Esophagus (tissue), 2 donors: ENCODE measurements around the gene APOBEC3H. TPM values are rescaled to one million over a fixed set of nuclear protein-coding genes. Genes with fewer than 3 reads are reported as not detected.

Experiments
- H3K27ac ChIP-seq, 2 donors: one replicate each; pipeline ENCODE4 v1.5.1; 2013; ENCODE audit warnings: low read depth in 2 of 2, mild to moderate bottlenecking in 2 of 2, inconsistent platforms in 1 of 2, low read length in 1 of 2, moderate library complexity in 1 of 2
- H3K27me3 ChIP-seq, 2 donors: one replicate each; pipeline ENCODE4 v1.6.1; 2013; ENCODE audit warnings: low read length in 2 of 2, control low read depth in 1 of 2, mild to moderate bottlenecking in 1 of 2; ENCODE audit not compliant: insufficient read depth in 2 of 2, control insufficient read depth in 1 of 2
- H3K36me3 ChIP-seq, 2 donors: one replicate each; pipeline ENCODE4 v1.6.1; 2013; ENCODE audit warnings: low read length in 1 of 2; ENCODE audit not compliant: control insufficient read depth in 2 of 2, insufficient read depth in 2 of 2
- H3K4me1 ChIP-seq, 2 donors: one replicate each; pipeline ENCODE4 v1.6.1; 2013; ENCODE audit warnings: low read length in 1 of 2; ENCODE audit not compliant: control insufficient read depth in 2 of 2, insufficient read depth in 2 of 2
- H3K4me3 ChIP-seq, 2 donors: one replicate each; pipeline ENCODE4 v1.5.1; 2013; ENCODE audit warnings: low read length in 2 of 2, mild to moderate bottlenecking in 2 of 2, low read depth in 1 of 2, moderate library complexity in 1 of 2
- H3K9me3 ChIP-seq, 2 donors: one replicate each; pipeline ENCODE4 v1.6.1; 2013; ENCODE audit warnings: mild to moderate bottlenecking in 2 of 2, low read depth in 1 of 2, low read length in 1 of 2, moderate library complexity in 1 of 2; ENCODE audit not compliant: control insufficient read depth in 2 of 2, insufficient read depth in 1 of 2
- WGBS, 2 donors: extraction: QIAGEN DNeasy Blood & Tissue Kit; methylation state at CpG; one replicate each; pipeline ENCODE4 v1.1.7; 2013; 5-methylcytosine and 5-hydroxymethylcytosine counted together
- polyA plus RNA-seq, 2 donors: library from polyadenylated mRNA; stranded (reverse); fragments of 200-250 nt; gene quantifications; one replicate each; pipeline ENCODE4 v1.2.3, GENCODE V29; 2013
- donor health status: healthy with polysubstance abuse.
- donor health status: Bipolar disorder and iron deficiency.

APOBEC3H gene
- polyA plus RNA-seq, 2 donors = 0.20 to 0.51 TPM

- Histone ChIP-seq H3K9me3 (no peaks in the 10 kb centered on the region), H3K4me1 (peaks cover 6 to 13% of the 10 kb centered on the region in 2 donors), H3K36me3 (peaks cover 0 to 3% of the 10 kb centered on the region in 2 donors), H3K27me3 (no peaks in the 10 kb centered on the region), H3K27ac (peak within 1 kb of the TSS; percentile 90 to 93), H3K4me3 (peak within 1 kb of the TSS; percentile 70 to 78)
- 1% methylated on average over 67 to 98 of the region's 98 CpGs for WGBS, 2 donors
These were observed 55.6 kb downstream of the APOBEC3H start, which contains the start of gene CBX7 for GRCh38 chr22:39152511-39153219. Gene CBX7 (minus strand): TSS chr22:39152680. CDS start chr22:39152444, 236 bp downstream.

- Histone ChIP-seq H3K4me1 (peaks cover 6 to 13% of the 10 kb centered on the region in 2 donors), H3K27me3 (peaks cover 0 to 2% of the 10 kb centered on the region in 2 donors)
- WGBS, 2 donors = 3% methylated on average over 41 to 43 of the region's 43 CpGs
These were observed 56.2 kb downstream of the APOBEC3H start for GRCh38 chr22:39153220-39153717.

More at GRCh38 chr22:39153220-39153717, 56.2 kb downstream of the APOBEC3H start:
- Histone ChIP-seq H3K36me3 (peaks cover 0 to 3% of the 10 kb centered on the region in 2 donors), H3K27ac (peak overlapping the region; percentile 81 to 91), H3K4me3 (peak overlapping the region; percentile 59 to 78), H3K9me3 (no peaks in the 10 kb centered on the region)

Other genes starting within 250 kb of the APOBEC3H start
- 1 to 10 TPM; 6.4 to 8.5 TPM for gene CBX6, start 225.0 kb upstream of the APOBEC3H start, polyA plus RNA-seq
- 1 to 10 TPM; 2.5 to 5.6 TPM for gene APOBEC3A, start 139.6 kb upstream of the APOBEC3H start, polyA plus RNA-seq
- 1 to 10 TPM; 3.4 to 4.6 TPM for gene APOBEC3B, start 114.9 kb upstream of the APOBEC3H start, polyA plus RNA-seq
- gene APOBEC3C, start 83.0 kb upstream of the APOBEC3H start, polyA plus RNA-seq = 10 to 100 TPM; 16.2 to 20.1 TPM
- gene APOBEC3D, start 76.1 kb upstream of the APOBEC3H start, polyA plus RNA-seq = under 1 TPM; 0.53 to 0.73 TPM
- 1 to 10 TPM; 1.8 to 5.2 TPM for gene APOBEC3F, start 56.4 kb upstream of the APOBEC3H start, polyA plus RNA-seq
- 1 to 10 TPM; 2.1 to 6.0 TPM for gene APOBEC3G, start 20.0 kb upstream of the APOBEC3H start, polyA plus RNA-seq
- 10 to 100 TPM; 12.2 to 19.1 TPM for gene CBX7, start 55.4 kb downstream of the APOBEC3H start, polyA plus RNA-seq
- 1 to 10 TPM; 1.2 to 1.8 TPM for gene PDGFB, start 147.7 kb downstream of the APOBEC3H start, polyA plus RNA-seq
- gene RPL3, start 222.4 kb downstream of the APOBEC3H start, polyA plus RNA-seq = 1,000 to 10,000 TPM; 1,521 to 2,885 TPM